Measurements from ENCODE around the gene HINT1.

HINT1 gene

DNA sequence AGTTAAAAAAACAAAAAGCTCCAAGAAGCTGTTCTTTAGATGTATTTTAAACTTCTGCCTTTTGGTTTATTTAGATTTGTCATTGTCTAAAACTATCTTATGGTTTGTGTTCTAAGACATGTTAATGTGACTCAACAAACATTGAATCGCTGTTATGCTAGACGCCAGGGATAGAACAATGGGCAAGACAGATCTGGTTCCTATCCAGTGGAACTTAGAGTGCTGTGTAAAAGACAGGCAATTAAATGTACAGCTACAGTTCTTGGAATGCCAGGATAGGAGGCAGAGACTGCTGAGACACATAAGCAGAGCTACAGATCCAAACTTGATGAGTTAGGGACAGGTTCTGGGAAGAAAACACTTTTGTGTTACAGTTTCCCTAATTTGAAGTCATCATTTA lies 28.1 kb upstream of the HINT1 start:
- TF ChIP-seq RAD21 (IDR thresholded peaks at IDR 0.05; ENCODE audit: low read depth) (no peak), CREB1 (IDR thresholded peaks at IDR 0.05; ENCODE audit: low read depth) (no peak), REST (IDR thresholded peaks at IDR 0.05; ENCODE audit: low read depth) (no peak)
- TF ChIP-seq, protein P1, sequence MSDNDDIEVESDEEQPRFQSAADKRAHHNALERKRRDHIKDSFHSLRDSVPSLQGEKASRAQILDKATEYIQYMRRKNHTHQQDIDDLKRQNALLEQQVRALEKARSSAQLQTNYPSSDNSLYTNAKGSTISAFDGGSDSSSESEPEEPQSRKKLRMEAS (IDR thresholded peaks at IDR 0.05), result no peak

DNA sequence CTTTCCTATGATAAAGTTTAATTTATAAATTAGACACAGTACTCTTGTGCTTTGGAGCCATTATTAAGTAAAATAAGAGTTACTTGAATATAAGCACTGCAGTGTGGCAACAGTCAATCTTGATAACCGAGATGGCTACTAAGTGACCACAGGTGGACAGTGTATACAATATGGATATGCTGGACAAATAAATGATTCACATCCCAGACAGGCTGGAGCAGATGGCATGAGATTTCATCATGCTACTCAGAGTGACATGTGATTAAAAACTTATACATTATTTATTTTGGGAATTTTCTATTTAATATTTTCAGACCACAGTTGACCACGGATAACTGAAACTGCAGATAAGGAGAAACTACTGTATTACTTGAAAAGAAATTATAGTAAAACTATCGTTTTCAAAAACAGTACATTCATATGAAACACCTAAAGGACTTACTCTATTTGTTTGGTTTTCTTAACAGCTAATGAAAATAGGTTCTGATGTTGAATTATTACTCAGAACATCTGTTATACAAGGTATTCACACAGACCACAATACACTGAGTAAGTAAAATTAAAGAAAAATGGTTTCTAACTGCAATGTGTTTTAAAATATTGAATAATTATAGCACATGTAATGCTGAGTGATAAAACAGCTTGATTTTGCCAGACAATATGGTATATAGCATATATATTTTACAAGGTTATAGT lies 21.7 kb upstream of the HINT1 start:
- TF ChIP-seq CEBPB (IDR thresholded peaks at IDR 0.05) (no peak), RAD21 (IDR thresholded peaks at IDR 0.05; ENCODE audit: low read depth) (no peak), TEAD4 (IDR thresholded peaks at IDR 0.05) (no peak), CREB1 (IDR thresholded peaks at IDR 0.05; ENCODE audit: low read depth) (no peak), EP300 (IDR thresholded peaks at IDR 0.05; ENCODE audit: borderline replicate concordance) (no peak), ZBTB7A (IDR thresholded peaks at IDR 0.05; ENCODE audit: low read depth) (no peak), TCF12 (IDR thresholded peaks at IDR 0.05; ENCODE audit: low read depth) (no peak)
- TF ChIP-seq, protein P2, sequence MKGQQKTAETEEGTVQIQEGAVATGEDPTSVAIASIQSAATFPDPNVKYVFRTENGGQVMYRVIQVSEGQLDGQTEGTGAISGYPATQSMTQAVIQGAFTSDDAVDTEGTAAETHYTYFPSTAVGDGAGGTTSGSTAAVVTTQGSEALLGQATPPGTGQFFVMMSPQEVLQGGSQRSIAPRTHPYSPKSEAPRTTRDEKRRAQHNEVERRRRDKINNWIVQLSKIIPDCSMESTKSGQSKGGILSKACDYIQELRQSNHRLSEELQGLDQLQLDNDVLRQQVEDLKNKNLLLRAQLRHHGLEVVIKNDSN (IDR thresholded peaks at IDR 0.05), result no peak

- TF ChIP-seq, protein P2 (IDR thresholded peaks at IDR 0.05), result no peak
- TF ChIP-seq EGR1 (IDR thresholded peaks at IDR 0.05) (no peak), ZBTB7A (IDR thresholded peaks at IDR 0.05; ENCODE audit: low read depth) (no peak), NFIC (IDR thresholded peaks at IDR 0.05) (no peak), TAF1 (IDR thresholded peaks at IDR 0.05; ENCODE audit: low read depth) (no peak), FOXM1 (IDR thresholded peaks at IDR 0.05; ENCODE audit: borderline replicate concordance, low read depth) (no peak), TEAD4 (IDR thresholded peaks at IDR 0.05) (no peak), RAD21 (IDR thresholded peaks at IDR 0.05; ENCODE audit: low read depth) (no peak), REST (IDR thresholded peaks at IDR 0.05; ENCODE audit: low read depth) (no peak), CEBPB (IDR thresholded peaks at IDR 0.05) (no peak), YY1 (IDR thresholded peaks at IDR 0.05; ENCODE audit: low read depth) (no peak), TCF12 (IDR thresholded peaks at IDR 0.05; ENCODE audit: low read depth) (no peak)
These were observed 20.6 kb upstream of the HINT1 start for GRCh38 chr5:131185523-131186104.

- TF ChIP-seq CREB1 (IDR thresholded peaks at IDR 0.05; ENCODE audit: low read depth) (no peak), ZBTB7A (IDR thresholded peaks at IDR 0.05; ENCODE audit: low read depth) (no peak), TCF12 (IDR thresholded peaks at IDR 0.05; ENCODE audit: low read depth) (no peak)
These were observed 17.8 kb upstream of the HINT1 start for GRCh38 chr5:131182839-131183238.

DNA sequence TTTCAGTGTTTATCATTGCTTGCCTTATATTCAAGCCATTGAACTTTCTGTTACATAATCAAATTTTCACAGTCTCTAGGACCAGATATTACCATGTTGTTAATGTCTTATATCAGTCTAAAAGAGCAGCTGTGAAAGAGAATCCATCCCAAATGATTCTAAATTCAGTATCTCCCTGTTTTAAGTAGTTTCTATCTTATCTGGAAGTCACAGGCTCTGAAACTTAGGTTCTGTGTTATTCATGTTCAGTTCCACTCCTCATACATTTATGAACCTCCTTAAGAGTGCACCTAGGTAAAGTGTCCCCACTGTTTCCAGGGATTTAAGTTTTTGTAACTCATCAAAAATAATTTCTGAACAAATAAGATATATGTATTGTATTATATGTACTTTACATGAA lies 15.4 kb upstream of the HINT1 start:
- TF ChIP-seq RAD21 (IDR thresholded peaks at IDR 0.05; ENCODE audit: low read depth), result no peak
- TF ChIP-seq TCF12 (IDR thresholded peaks at IDR 0.05; ENCODE audit: low read depth), result no peak

DNA sequence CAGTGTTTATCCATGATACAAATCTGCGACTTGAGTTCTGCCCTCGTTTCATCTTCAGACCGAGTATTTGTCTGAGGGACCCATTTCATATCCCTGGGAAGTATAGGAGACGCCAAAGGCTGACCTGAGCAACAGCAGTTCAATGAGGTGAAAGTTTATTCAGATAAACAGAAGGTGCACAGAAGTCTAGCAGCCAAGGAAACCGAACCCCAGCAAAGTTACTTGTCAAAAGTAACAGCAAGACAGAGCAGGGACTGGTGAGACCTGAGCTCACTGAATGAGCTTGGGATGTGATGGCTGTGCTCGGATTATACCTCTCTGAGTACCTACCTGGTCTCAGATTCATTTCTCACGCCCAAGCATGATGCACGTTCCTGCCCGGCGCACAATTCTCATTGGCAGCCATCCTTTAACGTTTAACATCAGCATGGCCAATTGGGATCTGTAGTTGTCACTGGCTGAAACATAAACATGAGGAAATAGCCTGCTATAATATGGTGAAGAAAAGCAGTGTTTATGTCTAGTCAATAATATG lies 6.3 kb upstream of the HINT1 start:
- no peak for TF ChIP-seq EGR1 (IDR thresholded peaks at IDR 0.05)
- TF ChIP-seq, protein P2 (IDR thresholded peaks at IDR 0.05), result no peak
- no peak for TF ChIP-seq TCF12 (IDR thresholded peaks at IDR 0.05; ENCODE audit: low read depth)
- no peak; the same call in 1 of the 2 replicates for TF ChIP-seq TAF1 (IDR thresholded peaks at IDR 0.05; ENCODE audit: low read depth)
- TF ChIP-seq, protein P1 (IDR thresholded peaks at IDR 0.05), result no peak
- TF ChIP-seq CREB1 (IDR thresholded peaks at IDR 0.05; ENCODE audit: low read depth), result no peak
- no peak for TF ChIP-seq NFIC (IDR thresholded peaks at IDR 0.05)
- no peak for TF ChIP-seq REST (IDR thresholded peaks at IDR 0.05; ENCODE audit: low read depth)
